DMS153 (cell line): Measurements from ENCODE around the gene KRTAP19-2.
"Not testable (repeated sequence)": the region's sequence is repeated elsewhere in the genome, so short reads cannot be mapped to it uniquely, and the experiment has no call there.

Experiments used
- DNase-seq: peaks from one replicate; lab custom pipeline; 2025; lab: John Stamatoyannopoulos, UW

The KRTAP19-2 gene

DNA sequence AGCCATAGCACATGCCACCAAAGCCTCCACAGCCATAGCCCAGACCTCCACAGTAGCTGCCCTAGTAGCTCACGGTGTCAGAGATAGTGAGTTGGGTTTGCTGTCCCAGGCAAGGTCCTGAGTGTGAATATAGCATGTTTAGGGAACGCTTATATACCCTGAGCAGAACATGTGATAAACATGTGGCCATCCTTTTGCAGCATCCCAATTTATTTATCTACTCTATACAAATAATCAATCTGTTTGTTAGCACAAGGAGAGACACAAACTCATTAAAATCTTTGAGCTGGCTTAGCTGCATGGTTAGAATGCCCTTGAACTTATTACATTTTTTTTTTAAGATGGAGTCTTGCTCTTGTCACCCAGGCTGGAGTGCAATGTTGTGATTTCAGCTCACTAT, at the start of gene KRTAP19-2:
TSS of gene KRTAP19-2 (minus strand) at position 101 of the 400 bp plus-strand sequence. CDS start at position 13, 88 bp downstream.
- DNase-seq = no peak

DNA sequence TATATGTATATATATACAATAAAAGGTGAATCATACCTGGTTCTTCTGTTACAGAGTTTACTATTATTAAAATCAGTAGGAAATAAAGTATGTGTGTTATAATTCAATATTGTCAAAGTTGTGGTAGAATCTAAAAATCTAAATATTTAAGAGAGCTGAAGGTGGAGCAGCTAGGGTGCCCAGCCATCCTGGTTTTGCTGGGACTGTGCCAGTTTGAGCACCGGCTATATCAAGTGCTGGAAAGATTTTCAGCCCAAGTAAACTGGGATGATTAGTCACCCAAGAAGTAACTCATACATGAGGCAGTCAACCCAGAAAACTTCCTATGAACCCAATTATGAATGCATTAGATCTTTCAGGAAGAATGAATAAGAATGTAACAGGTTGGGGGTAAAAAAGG, 31.6 kb upstream of the KRTAP19-2 start:
- DNase-seq = no peak

DNA sequence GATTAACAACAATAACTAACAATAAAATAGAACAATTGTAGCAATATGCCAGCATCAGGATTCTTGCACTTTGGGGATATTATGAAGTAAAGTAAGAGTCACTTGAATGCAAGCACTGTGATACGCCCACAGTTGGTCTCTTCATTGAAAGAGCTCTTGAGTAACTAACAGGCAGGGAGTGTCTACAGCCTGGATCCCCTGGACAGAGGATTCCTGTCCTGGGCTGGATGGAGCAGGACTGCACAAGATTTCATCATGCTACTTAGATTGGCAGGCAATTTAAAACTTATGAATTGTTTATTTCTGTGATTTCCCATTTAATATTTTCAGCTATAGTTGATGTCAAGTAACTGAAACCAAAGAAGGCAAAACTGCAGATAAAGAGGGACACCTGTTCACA, 28.4 kb upstream of the KRTAP19-2 start:
- no peak for DNase-seq

- DNase-seq = not testable (repeated sequence)
These were observed 18.5 kb upstream of the KRTAP19-2 start for GRCh38 chr21:30505621-30506205.

- DNase-seq = no peak
These were observed 14.8 kb upstream of the KRTAP19-2 start, which contains the start of gene KRTAP19-5 for GRCh38 chr21:30502041-30502440. TSS of gene KRTAP19-5 (minus strand) at chr21:30502141. CDS start at chr21:30502090, 51 bp downstream.

GRCh38 chr21:30497065-30497464, 9.8 kb upstream of the KRTAP19-2 start, which contains the start of gene KRTAP19-4:
TSS of gene KRTAP19-4 (minus strand) at chr21:30497165. CDS start at chr21:30497110, 55 bp downstream.
- DNase-seq = no peak

DNA sequence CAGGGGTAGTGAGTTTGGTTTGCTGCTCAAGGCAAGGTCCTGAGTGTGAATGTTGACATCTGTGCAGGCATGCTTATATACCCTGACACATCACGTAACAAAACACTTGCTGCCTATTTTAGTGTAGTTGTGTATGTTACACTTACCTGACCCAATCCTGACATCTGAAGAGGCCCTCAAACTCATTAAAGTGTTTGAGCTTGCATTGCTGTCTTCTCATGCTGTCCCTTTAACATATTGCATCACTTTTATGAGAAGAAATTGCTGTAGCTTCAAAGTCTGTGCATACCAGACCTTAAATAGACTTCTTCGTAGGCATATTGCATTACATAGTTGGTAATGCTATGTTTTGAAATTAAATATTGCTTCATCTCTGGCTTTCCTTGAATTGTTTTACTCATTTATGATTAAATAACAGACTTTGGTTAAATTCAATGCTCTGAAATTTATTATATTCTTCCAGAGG, 4.8 kb upstream of the KRTAP19-2 start, which contains the start of gene KRTAP19-3:
TSS of gene KRTAP19-3 (minus strand) at position 51 of the 466 bp plus-strand sequence. CDS start 56 bp downstream, outside the sequence.
- no peak for DNase-seq

- DNase-seq = no peak
These were observed 1.1 kb downstream of the KRTAP19-2 start for GRCh38 chr21:30486180-30486579.

DNA sequence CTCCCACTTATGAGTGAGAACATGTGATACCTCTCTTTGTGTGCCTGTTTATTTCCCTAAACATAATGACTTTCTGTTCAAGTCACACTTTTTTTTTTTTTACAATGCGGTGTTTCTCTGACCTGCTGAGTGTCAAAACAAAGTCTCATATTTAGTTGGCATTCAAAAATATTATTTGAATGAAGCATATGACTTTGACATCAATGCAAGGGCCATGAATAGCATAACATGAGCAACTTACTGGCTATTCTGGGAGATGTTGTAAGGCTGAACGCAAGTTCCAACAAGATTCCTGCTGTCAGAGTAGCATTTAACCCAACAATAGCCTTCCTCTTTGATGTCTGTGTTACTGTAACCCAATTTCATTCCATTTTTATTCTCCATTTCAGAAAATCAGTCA, 5.1 kb downstream of the KRTAP19-2 start:
- DNase-seq = no peak

GRCh38 chr21:30480145-30480544, 7.1 kb downstream of the KRTAP19-2 start, which contains the start of gene KRTAP19-1:
TSS of gene KRTAP19-1 (minus strand) at chr21:30480367. CDS start at chr21:30480317, 50 bp downstream.
- DNase-seq = no peak

- DNase-seq = no peak
These were observed 8.0 kb downstream of the KRTAP19-2 start for GRCh38 chr21:30479259-30479658.

DNA sequence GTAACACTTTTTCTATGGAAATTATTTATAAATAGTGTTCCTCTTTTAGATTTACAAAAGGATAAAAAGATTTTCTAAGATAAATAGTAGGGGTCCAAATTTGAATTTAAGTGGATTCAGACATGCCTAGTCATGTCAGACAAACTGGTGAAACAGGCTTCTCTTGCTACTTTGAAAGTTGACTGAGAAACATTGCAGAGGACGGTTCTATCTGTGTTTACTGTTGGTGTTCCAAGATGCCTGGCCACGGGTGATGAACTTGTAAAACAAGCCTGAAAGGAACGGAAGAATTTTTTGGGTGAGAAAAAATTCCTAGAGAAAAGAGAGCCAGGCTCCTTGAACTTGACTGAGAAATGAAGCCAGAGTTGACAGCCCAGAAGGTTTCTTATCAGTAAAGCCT, 9.2 kb downstream of the KRTAP19-2 start:
- no peak for DNase-seq

- no peak for DNase-seq
These were observed 18.1 kb downstream of the KRTAP19-2 start for GRCh38 chr21:30468900-30469714.

DNA sequence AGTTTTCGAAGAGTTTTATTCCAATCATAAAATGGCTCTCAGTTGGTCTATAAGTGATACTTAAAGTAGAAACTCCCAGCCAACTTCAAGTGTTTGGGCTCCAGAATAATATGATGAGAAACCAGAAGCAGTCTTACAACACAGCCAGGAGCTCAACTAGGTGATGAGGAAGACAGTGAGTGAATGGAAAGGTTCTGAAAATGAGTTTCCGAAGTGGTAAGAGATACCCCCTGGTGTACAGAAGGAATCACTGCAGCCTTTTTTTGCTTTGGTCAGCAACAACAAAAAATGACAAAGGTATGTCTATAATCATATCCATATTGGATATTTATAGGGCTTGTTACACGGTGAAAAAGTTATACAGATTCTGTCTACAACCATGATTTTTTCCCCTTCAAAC, 23.5 kb downstream of the KRTAP19-2 start:
- no peak for DNase-seq

- DNase-seq = no peak
These were observed 38.7 kb downstream of the KRTAP19-2 start for GRCh38 chr21:30448514-30448913.

DNA sequence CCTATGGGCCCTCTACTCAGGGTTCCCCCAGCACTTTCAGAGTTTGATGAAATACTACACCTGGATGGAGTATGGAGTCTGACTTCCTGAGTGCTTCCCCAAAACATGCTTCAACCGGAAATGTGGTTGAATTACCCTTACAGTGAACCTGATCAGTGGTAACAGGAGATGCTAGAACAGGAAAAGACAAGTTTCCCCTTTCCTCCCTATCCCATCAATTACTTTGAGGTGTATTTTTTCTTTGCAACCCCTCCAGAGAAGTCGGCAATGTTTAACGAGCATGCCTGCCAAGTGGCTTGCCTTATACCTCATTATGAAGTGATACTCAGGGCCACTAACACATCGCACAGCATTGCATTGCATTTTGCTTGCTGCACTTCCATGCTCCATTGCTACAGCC, 40.2 kb downstream of the KRTAP19-2 start:
- no peak for DNase-seq

GRCh38 chr21:30444204-30444603, 43.0 kb downstream of the KRTAP19-2 start:
- no peak for DNase-seq

DNA sequence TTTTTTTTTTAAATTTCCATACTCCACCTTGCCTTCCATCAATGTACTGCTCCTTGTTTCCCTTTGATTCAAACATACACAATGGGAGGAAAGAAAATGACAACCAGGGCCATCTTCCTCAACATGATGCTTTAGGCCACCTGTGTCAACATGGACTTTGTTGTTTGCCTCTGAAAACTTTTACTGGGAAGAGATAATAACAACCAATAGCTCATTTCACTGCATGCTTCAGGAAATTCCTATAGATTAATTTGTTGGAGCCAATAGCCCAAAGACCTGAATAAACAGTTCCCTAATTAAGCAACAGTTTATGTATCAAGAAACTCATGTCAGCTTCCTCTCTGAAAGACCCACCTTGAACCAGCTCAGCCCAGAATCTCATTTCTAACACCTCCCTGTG, 44.0 kb downstream of the KRTAP19-2 start:
- no peak for DNase-seq

DNA sequence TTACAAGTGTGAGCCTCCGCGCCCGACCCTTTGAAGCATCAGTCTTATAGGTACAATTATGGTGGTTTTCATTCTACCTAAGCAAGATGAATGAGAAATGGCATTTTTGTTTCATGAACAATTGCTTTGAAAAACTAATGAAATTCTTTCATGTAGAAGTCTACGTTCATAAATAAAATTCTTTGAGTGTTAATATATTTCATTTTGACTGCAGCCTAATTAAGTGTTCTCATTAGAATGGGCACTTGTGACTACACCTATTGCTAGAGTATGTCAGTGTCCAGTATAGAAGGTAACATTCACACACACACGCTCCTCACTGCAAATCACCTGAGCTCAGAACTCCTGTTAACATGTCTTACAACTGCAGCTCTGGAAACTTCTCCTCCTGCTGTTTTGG, 47.3 kb downstream of the KRTAP19-2 start, which contains the start of gene KRTAP15-1:
TSS of gene KRTAP15-1 (plus strand) at position 301 of the 400 bp plus-strand sequence. CDS start at position 354, 53 bp downstream.
- DNase-seq = no peak
